ENCODE measurements around the gene ZNF414. TPM values are rescaled to one million over a fixed set of nuclear protein-coding genes. Genes with fewer than 3 reads are reported as not detected.
"Not testable (repeated sequence)": the region's sequence is repeated elsewhere in the genome, so short reads cannot be mapped to it uniquely, and the experiment has no call there.

The ZNF414 gene
- total RNA-seq, 2 experiments from 2014 or later = 21.2 to 23.4 TPM

DNA sequence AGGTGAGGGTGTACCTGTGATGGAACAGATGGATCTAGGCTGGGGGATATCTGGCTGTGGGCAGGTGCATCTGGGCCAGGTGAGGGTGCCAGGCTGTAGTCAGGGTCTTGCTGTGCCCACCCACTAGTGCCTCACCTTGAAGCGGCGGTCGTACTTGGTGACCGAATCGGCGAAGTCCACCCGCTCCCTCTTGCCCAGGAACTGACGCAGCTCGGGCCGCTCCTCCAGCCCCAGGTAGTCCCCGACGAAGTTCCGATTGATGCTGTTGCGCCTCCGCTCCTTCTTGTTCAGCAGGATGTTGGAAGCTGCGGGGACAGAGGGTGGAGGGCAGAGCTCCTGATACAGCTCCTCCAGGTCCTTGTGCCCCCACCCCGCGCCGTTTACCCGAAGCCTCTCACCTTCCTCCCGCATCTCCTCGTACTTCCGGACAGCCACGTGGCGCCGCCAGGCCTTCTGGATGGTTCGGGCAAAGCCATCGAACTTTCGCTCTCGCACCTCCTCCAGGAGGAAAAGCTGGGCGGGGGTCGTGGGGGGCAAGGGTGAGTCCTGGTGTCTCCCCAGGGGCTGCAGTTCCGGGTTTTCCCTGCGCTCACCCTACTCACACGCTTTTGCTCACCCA lies 16.2 kb upstream of the ZNF414 start:
- Mint-ChIP-seq H3K36me3 (peaks cover 12% of the 10 kb centered on the region), H3K4me1 (peaks cover 5% of the 10 kb centered on the region), H3K27me3 (no peaks in the 10 kb centered on the region), H3K27ac (no peak overlapping the region), H3K4me3 (no peak overlapping the region), H3K9me3 (no peaks in the 10 kb centered on the region)
- DNase-seq = no peak

DNA sequence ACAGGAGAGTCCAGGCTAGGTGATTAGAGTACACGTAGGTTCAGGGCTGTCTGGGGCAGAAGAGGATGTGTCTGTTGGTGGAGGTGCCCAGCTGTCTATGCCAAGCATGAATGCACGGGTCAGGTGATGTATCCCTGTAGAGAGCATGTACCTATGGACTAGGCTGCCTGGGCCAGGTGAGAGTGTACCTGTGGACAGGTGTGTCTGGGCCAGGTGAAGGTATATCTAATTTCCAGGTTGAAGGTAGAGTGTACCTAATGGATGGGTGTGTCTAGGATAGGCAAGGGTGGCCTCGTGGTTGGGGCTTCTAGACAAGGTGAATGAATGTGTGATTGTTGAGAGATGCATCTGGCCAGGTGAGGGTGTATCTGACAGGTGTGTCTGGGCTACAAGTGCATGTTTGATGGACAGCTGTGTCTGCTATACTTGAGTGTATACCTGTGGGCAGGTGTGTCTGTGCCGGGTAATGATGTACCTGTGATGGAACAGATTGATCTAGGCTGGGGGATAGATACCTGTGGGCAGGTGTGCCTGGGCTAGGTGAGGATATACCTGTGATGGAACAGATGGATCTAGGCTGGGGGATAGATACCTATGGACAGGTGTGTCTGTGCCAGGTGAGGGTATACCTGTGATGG lies 15.5 kb upstream of the ZNF414 start:
- no peaks in the 10 kb centered on the region for H3K27me3 Mint-ChIP-seq
- no peak overlapping the region for H3K27ac Mint-ChIP-seq
- peaks cover 12% of the 10 kb centered on the region for H3K36me3 Mint-ChIP-seq
- no peak for DNase-seq
- no peaks in the 10 kb centered on the region for H3K9me3 Mint-ChIP-seq
- no peak overlapping the region for H3K4me3 Mint-ChIP-seq
- H3K4me1 Mint-ChIP-seq = peaks cover 6% of the 10 kb centered on the region

DNA sequence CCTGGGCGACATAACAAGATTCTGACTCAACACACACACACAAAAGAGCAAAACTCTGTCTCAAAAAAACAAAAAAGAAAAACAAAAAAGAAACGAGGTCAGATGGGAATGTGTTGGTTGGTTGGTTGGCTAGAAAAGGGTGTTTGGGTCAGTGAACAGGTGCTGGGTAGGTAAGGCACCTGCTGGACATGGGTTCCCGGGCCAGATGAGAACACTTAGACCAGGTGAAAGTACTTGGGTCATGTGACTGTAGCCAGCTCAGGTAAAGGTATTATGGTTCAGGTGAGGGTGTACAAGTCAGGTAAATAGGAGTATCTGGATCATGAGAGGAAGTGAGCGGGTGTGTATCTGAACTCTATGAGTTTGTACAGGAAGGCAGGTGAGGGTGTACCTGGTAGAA lies 14.5 kb upstream of the ZNF414 start:
- no peaks in the 10 kb centered on the region for H3K27me3 Mint-ChIP-seq
- no peaks in the 10 kb centered on the region for H3K9me3 Mint-ChIP-seq
- H3K36me3 Mint-ChIP-seq = peaks cover 12% of the 10 kb centered on the region
- H3K4me3 Mint-ChIP-seq = no peak overlapping the region
- H3K27ac Mint-ChIP-seq = no peak overlapping the region
- H3K4me1 Mint-ChIP-seq = peaks cover 7% of the 10 kb centered on the region
- no peak for DNase-seq

DNA sequence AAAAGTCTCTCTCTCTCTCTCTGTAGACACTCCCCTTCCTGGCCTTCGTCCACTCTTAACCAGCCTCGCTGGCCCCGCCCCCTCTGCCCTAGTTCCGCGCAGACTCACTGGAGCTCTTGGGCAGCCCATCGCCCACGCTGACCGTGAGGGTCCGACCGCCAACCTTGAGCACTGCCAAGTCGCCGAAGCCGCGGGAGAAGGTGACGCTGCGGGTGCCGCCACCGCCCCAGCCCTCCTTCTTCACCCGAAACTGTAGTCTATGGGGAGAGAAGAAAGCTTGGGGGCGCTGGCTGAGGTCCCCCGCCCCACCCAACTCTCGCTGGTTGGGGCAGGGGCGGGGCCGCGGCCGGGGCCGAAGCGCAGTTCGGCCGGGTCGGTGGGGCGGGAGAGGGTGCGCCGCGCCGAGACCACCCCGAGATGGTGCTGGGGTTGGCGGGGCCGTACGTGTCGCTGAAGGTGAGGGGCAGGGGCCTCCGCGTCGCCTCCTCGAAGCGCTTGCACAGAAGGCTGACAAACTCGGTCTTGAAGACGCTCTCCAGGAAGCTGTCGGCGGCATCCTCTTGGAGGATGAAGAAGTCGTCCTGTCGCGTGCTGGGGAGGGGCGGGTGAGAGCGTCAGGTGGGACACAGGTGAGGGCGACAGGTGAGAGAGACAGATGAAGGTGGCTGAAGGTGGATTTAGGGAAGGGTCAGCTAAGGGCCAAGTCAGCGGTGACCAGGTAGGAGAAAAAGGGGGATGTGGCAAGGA lies 12.6 kb upstream of the ZNF414 start:
- Mint-ChIP-seq H3K4me1 (peaks cover 7% of the 10 kb centered on the region), H3K4me3 (peak overlapping the region; percentile 27), H3K27ac (no peak overlapping the region), H3K36me3 (peaks cover 12% of the 10 kb centered on the region), H3K27me3 (no peaks in the 10 kb centered on the region), H3K9me3 (no peaks in the 10 kb centered on the region)
- peak; percentile 27 for DNase-seq

DNA sequence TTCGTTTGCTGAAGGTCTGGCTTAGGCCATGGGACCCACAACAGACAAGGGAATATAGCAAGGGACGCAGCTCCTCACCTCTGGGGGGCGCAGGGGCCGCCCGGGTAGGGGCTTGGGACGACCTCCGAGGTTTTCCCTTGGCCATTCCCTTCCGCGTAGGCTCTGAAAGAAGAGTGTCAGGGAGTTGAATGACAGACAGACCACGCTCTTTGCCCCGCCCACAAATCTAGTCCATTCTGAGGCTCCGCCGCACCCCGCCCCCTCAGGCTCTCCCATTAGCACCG lies 11.4 kb upstream of the ZNF414 start:
- Mint-ChIP-seq H3K27ac (no peak overlapping the region), H3K4me3 (no peak overlapping the region), H3K36me3 (peaks cover 12% of the 10 kb centered on the region), H3K27me3 (no peaks in the 10 kb centered on the region), H3K4me1 (peaks cover 7% of the 10 kb centered on the region), H3K9me3 (no peaks in the 10 kb centered on the region)
- no peak for DNase-seq

DNA sequence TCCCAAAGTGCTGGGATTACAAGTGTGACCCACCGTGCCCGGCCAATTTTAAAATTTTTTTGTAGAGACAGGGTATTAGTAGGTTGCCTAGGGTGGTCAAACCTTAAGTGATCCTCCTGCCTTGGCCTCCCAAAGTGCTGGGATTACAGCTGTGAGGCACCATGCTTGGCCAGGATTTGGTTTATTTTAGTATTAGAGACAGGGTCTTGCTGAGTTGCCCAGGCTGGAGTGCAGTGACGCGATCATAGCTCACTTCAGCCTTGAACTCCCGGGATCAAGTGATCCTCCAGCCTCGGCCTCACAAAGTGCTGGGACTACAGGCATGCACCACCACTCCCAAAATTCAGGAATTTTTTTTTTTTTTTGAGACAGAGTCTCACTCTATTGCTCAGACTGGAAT lies 5.4 kb upstream of the ZNF414 start:
- H3K36me3 Mint-ChIP-seq = no peaks in the 10 kb centered on the region
- no peak for DNase-seq
- no peaks in the 10 kb centered on the region for H3K9me3 Mint-ChIP-seq
- no peak overlapping the region for H3K27ac Mint-ChIP-seq
- H3K27me3 Mint-ChIP-seq = no peaks in the 10 kb centered on the region
- no peak overlapping the region for H3K4me3 Mint-ChIP-seq
- H3K4me1 Mint-ChIP-seq = peaks cover 21% of the 10 kb centered on the region

DNA sequence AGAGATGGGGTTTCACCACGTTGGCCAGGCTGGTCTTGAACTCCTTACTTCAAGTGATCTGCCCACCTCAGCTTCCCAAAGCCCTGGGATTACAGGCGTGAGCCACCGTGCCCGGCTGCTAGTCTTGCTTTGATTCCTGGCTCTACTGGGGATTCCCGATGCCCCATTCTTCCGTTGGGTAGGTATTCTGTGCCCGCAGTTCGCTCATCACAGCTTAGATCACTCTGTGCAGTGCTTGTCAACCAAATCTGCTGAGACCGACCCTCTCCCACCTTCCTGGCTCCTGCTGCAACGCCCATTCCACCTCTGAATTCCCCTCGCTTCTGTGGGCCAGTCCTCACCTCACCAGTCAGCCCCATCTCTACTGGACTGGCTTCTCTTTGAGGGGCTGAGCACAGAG lies 4.6 kb upstream of the ZNF414 start:
- Mint-ChIP-seq H3K36me3 (no peaks in the 10 kb centered on the region), H3K27ac (peak overlapping the region; percentile 93), H3K4me1 (peaks cover 23% of the 10 kb centered on the region), H3K9me3 (no peaks in the 10 kb centered on the region), H3K4me3 (no peak overlapping the region), H3K27me3 (no peaks in the 10 kb centered on the region)
- no peak for DNase-seq

DNA sequence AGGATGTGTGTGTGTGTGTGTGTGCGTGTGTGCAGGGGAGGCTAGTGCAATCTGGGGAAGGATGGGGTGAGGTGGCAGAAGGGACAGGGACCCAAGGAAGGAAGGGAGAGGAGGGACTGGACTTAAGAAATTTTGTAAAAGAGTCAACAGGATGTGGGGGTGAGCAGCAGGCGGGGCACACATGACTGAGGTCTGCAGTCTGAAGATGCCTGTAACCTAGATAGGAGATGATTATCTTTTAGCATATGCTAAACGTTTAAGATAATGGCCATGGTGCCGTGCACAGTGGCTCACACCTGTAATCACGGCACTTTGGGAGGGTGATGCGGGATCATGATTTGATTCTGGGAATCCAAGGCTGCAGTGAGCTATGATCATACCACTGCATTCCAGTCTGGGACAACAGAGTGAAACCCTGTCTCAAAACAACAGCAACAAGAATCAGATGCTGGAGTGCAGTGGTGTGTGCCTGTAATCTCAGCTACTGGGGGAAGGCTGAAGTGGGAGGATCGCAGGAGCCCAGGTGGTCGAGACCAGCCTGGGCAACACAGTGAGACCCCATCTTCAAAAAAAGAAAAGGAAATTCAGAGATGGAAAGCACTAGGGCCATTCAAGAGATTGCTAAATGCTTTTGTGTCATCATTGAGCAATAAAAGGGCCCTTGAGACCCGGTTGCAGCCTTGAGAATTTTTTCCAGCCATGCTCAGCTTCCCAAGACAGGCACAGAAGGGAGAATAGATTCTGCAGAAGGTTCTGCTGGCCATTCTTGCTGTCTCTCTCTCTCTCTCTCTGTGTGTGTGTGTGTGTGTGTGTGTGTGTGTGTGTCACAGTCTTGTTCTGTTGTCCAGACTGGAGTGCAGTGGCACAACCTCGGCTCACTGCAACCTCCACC lies 3.8 kb upstream of the ZNF414 start:
- peaks cover 2% of the 10 kb centered on the region for H3K36me3 Mint-ChIP-seq
- peak; percentile 22 for DNase-seq
- no peaks in the 10 kb centered on the region for H3K27me3 Mint-ChIP-seq
- peak overlapping the region; percentile 93 for H3K27ac Mint-ChIP-seq
- no peak overlapping the region for H3K4me3 Mint-ChIP-seq
- H3K9me3 Mint-ChIP-seq = no peaks in the 10 kb centered on the region
- H3K4me1 Mint-ChIP-seq = peaks cover 28% of the 10 kb centered on the region

DNA sequence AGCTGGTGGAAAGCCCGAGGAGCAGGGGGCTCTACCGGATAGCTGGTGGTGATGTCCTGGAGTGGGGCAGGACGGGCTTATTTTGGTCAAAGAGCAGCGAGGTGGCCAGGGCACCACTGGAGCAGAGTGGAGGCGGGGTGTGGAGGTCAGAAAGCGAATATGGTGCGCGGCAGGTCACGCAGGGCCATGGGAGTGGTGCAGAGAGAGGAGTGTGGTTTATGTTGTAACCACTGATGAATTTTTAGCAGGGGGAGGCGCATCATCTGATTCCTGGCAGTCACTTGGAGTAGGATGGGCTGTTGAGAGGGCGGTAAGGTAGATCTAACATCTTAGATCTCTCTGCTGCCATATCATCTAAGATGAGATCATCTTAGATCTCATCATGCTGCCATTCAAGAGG lies 1.4 kb upstream of the ZNF414 start:
- no peaks in the 10 kb centered on the region for H3K27me3 Mint-ChIP-seq
- H3K4me1 Mint-ChIP-seq = peaks cover 35% of the 10 kb centered on the region
- peak; percentile 55 for DNase-seq
- H3K27ac Mint-ChIP-seq = peak overlapping the region; percentile 99
- peak overlapping the region; percentile 93 for H3K4me3 Mint-ChIP-seq
- H3K9me3 Mint-ChIP-seq = no peaks in the 10 kb centered on the region
- peaks cover 7% of the 10 kb centered on the region for H3K36me3 Mint-ChIP-seq

DNA sequence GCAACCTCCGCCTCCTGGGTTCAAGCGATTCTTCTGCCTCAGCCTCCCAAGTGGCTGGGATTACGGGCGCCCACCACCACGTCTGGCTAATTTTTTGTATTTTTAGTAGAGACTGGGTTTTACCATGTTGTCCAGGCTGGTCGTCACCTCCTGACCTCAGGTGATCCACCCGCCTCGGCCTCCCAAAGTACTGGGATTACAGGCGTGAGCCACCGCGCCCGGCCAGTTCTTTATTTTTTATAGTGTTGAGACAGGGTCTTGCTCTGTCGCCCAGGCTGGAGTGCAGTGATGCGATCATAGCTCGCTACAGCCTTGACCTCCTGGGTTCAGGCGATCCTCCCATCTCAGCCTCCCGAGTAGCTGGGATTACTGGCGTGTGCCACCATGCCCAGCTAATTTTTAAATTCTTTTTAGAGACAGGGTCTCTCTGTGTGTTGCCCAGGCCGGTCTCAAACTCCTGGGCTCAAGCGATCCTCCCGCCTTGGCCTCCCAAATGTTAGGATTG lies 590 bp upstream of the ZNF414 start:
- peak overlapping the region; percentile 93 for H3K4me3 Mint-ChIP-seq
- H3K36me3 Mint-ChIP-seq, DNase-seq, H3K9me3 Mint-ChIP-seq, H3K27me3 Mint-ChIP-seq: not testable (repeated sequence)
- H3K4me1 Mint-ChIP-seq = peaks cover 35% of the 10 kb centered on the region
- peak overlapping the region; percentile 99 for H3K27ac Mint-ChIP-seq

DNA sequence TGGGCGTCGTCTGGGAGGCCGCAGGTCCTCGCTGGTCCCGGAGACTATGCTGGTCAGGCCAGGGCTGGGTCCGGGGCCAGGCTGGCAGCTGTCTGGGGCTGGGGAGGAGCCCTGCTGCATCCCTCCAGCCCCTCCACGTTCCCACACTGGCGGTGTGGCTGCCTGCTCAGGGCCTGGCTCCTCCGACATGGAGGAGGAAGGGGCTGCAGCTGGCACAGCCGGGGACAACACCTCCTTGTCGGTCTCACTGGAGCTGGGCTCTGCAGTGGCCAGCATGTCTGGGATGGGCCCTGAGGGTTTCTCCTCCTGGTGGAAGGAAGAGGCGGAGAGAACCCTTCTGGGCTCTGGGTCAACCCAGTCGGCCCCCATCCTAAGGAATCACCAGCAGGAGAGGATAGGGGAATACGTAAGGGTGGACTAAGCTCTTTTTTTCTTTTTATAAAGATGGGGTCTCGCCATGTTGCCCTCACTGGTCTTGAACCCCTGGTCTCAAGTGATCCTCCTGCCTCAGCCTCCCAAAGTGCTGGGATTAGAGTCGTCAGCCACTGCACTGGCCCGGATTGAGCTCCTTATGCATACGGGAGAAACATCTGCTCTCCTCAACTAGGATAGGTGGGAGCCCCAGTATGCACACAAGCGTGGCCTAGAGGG lies 806 bp downstream of the ZNF414 start:
- Mint-ChIP-seq H3K27ac (peak overlapping the region; percentile 99), H3K36me3 (peaks cover 7% of the 10 kb centered on the region), H3K4me1 (peaks cover 32% of the 10 kb centered on the region), H3K27me3 (no peaks in the 10 kb centered on the region), H3K4me3 (peak overlapping the region; percentile 93), H3K9me3 (no peaks in the 10 kb centered on the region)
- DNase-seq = no peak

DNA sequence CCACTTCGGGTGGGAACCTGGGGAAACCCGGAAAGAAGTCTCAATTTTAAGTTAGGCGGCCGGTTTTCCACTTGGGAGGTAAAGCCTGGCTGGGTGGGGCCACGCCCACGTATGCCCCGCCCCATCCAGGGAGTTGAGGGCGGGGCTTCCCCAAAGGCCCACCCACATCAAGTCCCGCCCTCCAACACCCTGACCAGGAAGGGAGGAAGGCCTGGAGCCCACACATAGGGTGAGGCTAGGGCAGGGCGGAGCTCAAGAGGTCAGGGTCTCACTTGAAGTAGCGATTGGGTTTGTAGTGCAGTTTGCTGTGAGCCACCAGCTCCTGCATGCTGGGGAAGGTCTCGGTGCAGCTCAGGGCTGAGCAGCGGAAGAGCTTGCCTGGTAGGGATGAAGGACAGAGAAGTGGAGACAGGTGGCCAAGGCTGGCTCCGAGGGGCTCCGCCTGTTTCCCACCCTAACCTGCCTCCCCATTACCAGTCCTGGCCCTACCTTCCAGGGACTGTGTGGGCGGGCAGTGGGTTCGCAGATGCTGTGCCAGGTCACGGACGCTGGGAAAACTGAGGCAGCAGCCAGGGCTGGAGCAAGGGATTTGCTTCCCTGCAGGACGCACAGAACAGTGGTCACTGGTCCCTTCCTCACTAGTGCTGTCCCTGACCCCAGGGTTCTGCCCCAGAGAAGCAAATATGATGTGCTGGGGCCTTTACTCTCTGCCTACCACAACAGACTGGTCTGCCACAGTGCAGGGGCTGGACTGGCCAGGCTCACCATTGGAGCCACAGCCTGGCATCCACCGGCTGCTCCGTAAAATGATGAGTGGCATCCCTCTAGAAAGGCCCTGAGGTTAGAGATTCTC lies 1.6 kb downstream of the ZNF414 start:
- H3K4me3 Mint-ChIP-seq = peak overlapping the region; percentile 61
- peak; percentile 40 for DNase-seq
- H3K27me3 Mint-ChIP-seq = no peaks in the 10 kb centered on the region
- H3K4me1 Mint-ChIP-seq = peaks cover 26% of the 10 kb centered on the region
- H3K27ac Mint-ChIP-seq = peak overlapping the region; percentile 80
- peaks cover 7% of the 10 kb centered on the region for H3K36me3 Mint-ChIP-seq
- H3K9me3 Mint-ChIP-seq = no peaks in the 10 kb centered on the region

DNA sequence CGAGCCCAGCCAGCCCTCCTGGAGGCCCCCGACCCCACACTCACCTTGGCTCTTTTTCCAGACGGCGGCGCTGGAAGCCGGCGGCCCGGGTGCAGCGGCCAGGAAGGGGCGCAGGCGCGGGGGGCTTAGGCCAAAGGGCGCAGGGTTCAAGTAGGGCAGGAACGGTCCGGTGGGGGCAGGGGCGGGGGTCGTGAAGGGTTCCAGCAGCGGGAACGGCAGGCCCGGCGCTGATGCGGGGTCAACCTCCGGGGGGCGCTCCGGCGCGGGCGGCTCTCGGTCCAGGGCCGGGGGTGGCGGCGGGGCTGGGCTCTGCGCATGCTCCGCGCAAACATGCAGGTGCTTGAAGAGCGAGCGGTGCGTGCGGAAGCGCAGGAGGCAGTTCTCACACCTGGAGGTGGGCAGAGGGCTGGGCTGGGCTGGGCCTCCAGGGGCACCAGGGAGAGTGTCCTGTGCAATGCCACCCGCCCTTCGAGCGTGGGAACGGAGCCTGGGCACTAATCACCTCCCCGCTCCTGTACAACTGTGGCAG lies 2.3 kb downstream of the ZNF414 start:
- no peaks in the 10 kb centered on the region for H3K9me3 Mint-ChIP-seq
- peaks cover 25% of the 10 kb centered on the region for H3K4me1 Mint-ChIP-seq
- no peaks in the 10 kb centered on the region for H3K27me3 Mint-ChIP-seq
- peaks cover 7% of the 10 kb centered on the region for H3K36me3 Mint-ChIP-seq
- DNase-seq = no peak
- no peak overlapping the region for H3K27ac Mint-ChIP-seq
- H3K4me3 Mint-ChIP-seq = no peak overlapping the region

All from activated naive CD8-positive, alpha-beta T cell treated with anti-CD3 and anti-CD28 coated beads for 36 hours (primary cell).